HepG2 (cell line): ENCODE data around the gene GBA2. TPM values are rescaled to one million over a fixed set of nuclear protein-coding genes. Genes with fewer than 3 reads are reported as not detected.

Experiments
- ARNT2 ChIP-seq: sonication (generic); formaldehyde crosslinking; IDR thresholded peaks from 2 replicates; pipeline ENCODE4 v1.8.0; 2022; ENCODE audit warnings: mild to moderate bottlenecking, low read depth, missing genetic modification reagents, moderate library complexity
- LCORL ChIP-seq, 2 experiments: fragments of 450-650 bp in 1 of 2; sonication (generic) in 1 of 2; formaldehyde crosslinking in 1 of 2; IDR thresholded peaks; 2 replicates each; pipeline versions ENCODE4 v1.5.0 to v1.6.1; 2017 to 2020; ENCODE audit warnings: antibody characterized with exemption in 1 of 2, missing genetic modification reagents in 1 of 2
- MNT ChIP-seq: fragments of 450-650 bp; IDR thresholded peaks from 2 replicates; pipeline ENCODE4 v1.6.1; 2016
- POLR2A ChIP-seq, 2 experiments: IDR thresholded peaks; 2 replicates each; pipeline ENCODE4 v1.6.1; 2011; ENCODE audit warnings: low read depth in 2 of 2, low read length in 2 of 2, mild to moderate bottlenecking in 1 of 2, moderate library complexity in 1 of 2; ENCODE audit not compliant: insufficient read depth in 1 of 2
- RARG ChIP-seq: sonication (generic); formaldehyde crosslinking; IDR thresholded peaks from 2 replicates; pipeline ENCODE4 v1.4.0; 2020; ENCODE audit warnings: low read depth, mild to moderate bottlenecking, missing genetic modification reagents
- SALL1 ChIP-seq: sonication (generic); formaldehyde crosslinking; IDR thresholded peaks from 2 replicates; pipeline ENCODE4 v1.8.0; 2022; ENCODE audit warnings: mild to moderate bottlenecking, missing genetic modification reagents
- THRA ChIP-seq: sonication (generic); formaldehyde crosslinking; IDR thresholded peaks from 2 replicates; pipeline ENCODE4 v1.4.0; 2020; ENCODE audit warnings: missing genetic modification reagents, borderline replicate concordance
- UBTF ChIP-seq: sonication (generic); formaldehyde crosslinking; IDR thresholded peaks from 2 replicates; pipeline ENCODE4 v1.4.0; 2020; ENCODE audit warnings: mild to moderate bottlenecking, missing genetic modification reagents
- USF2 ChIP-seq, 2 experiments: sonication (generic) in 1 of 2; formaldehyde crosslinking in 1 of 2; IDR thresholded peaks; 2 replicates each; pipeline versions ENCODE4 v1.5.1 to v1.6.1; 2011 to 2020; ENCODE audit warnings: borderline replicate concordance in 1 of 2, low read depth in 1 of 2, low read length in 1 of 2, mild to moderate bottlenecking in 1 of 2, missing genetic modification reagents in 1 of 2, moderate library complexity in 1 of 2
- ZMAT5 ChIP-seq: sonication (generic); formaldehyde crosslinking; IDR thresholded peaks from 2 replicates; pipeline ENCODE4 v1.5.0; 2020; ENCODE audit warnings: mild to moderate bottlenecking, low read depth, missing genetic modification reagents, borderline replicate concordance
- ZNF609 ChIP-seq: sonication (generic); formaldehyde crosslinking; IDR thresholded peaks from 2 replicates; pipeline ENCODE4 v1.4.0; 2020; ENCODE audit warnings: mild to moderate bottlenecking, missing genetic modification reagents, borderline replicate concordance
- ZNF768 ChIP-seq: sonication (generic); formaldehyde crosslinking; IDR thresholded peaks from 2 replicates; pipeline ENCODE4 v1.4.0; 2020; ENCODE audit warnings: missing genetic modification reagents
- polyA plus RNA-seq, 8 experiments: library from polyadenylated mRNA; depleted of rRNA in 3 of 8; stranded (reverse) in 7 of 8; unstranded in 1 of 8; fragments of >200 nt; fragmentation: Illumina TruSeq in 4 of 8; extraction: Trizol in 4 of 8; gene quantifications; 2 replicates each; pipeline versions ENCODE4 v1.2.1 to v1.2.3, GENCODE V29; 2011 to 2016; ENCODE audit warnings: low read depth in 4 of 8, missing spikeins in 1 of 8, mixed read lengths in 1 of 8; ENCODE audit not compliant: insufficient read depth in 1 of 8
- total RNA-seq, 5 experiments: library from RNA; depleted of rRNA; stranded (reverse); fragments of >200 nt; fragmentation: Illumina TruSeq; extraction: Trizol; gene quantifications; 2 replicates each; pipeline ENCODE4 v1.2.3, GENCODE V29; 2016; ENCODE audit warnings: low read depth in 1 of 5

Gene GBA2
- total and polyA plus RNA-seq, 2 of the 13 experiments (the other 11 are each of a cell fraction or from before 2014, with no cell fraction given), result 37.5 to 86.1 TPM

- TF ChIP-seq THRA (CRISPR knock-in tag) (no peak), USF2 (IDR thresholded peaks at IDR 0.05; ENCODE audit: low read depth, low read length) (no peak), USF2 (CRISPR knock-in tag; IDR thresholded peaks at IDR 0.05; ENCODE audit: borderline replicate concordance) (no peak), RARG (CRISPR knock-in tag) (no peak), UBTF (CRISPR knock-in tag) (no peak), LCORL (IDR thresholded peaks at IDR 0.05) (no peak), LCORL (CRISPR knock-in tag; IDR thresholded peaks at IDR 0.05) (peak; percentile 27; the same call in 1 of the 2 replicates), SALL1 (CRISPR knock-in tag) (peak; percentile 28; the same call in 1 of the 2 replicates), MNT (no peak), ZNF768 (CRISPR knock-in tag) (0 out of 2 replicates have a peak, but pooled peaks have one; percentile 36), ZMAT5 (CRISPR knock-in tag) (no peak), ZNF609 (CRISPR knock-in tag) (no peak), POLR2A (IDR thresholded peaks at IDR 0.05; ENCODE audit: insufficient read depth in 1 of 2, low read depth in 2 of 2, low read length in 2 of 2) (peak in 1 of 2 experiments; percentile 24; a peak in 1 of 4 replicates), ARNT2 (CRISPR knock-in tag) (no peak)
Measured at GRCh38 chr9:35696520-35697215, 52.4 kb downstream of the GBA2 start (continued).
